Sigmoid colon (tissue), 4 donors: ENCODE measurements around the gene GALNT7.

ENCODE experiments used
- EP300 ChIP-seq, 4 donors: sonication (generic); formaldehyde crosslinking; IDR thresholded peaks; one replicate each; pipeline ENCODE4 v1.6.1; 2017; ENCODE audit warnings: antibody characterized with exemption in 4 of 4
- POLR2A ChIP-seq, 2 donors: fragments of 450-650 bp; IDR thresholded peaks; one replicate each; pipeline ENCODE4 v1.6.1; 2016; ENCODE audit warnings: antibody characterized with exemption in 2 of 2, mild to moderate bottlenecking in 2 of 2, moderate library complexity in 2 of 2

- TF ChIP-seq POLR2A (IDR thresholded peaks at IDR 0.05): no peak
- TF ChIP-seq EP300 (IDR thresholded peaks at IDR 0.05): no peak
Observed at GRCh38 chr4:173337463-173337862, 168.9 kb downstream of the GALNT7 start.
